ENCODE measurements around the gene NIPAL1.

DNA sequence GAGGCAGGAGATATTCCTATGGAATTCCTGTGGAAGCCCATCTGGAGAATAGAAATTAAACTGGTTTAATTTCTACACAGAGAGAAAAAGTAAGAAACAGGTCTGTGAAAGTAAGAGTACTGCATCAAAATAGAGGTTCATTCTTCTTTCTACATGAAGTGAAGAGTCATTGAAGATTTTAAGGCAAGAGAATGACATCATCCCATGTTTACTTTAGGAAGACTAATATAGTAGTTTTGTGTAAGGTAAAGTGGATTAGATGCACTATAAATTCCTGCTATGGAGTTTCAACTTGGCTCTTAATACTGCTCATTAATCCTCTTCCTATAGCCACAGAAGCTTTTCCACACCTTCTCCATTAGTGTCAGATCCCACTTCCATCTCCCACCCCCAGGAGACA, 47.7 kb upstream of the NIPAL1 start:
- no peak for TF ChIP-seq POLR2A (IDR thresholded peaks at IDR 0.05)
- TF ChIP-seq, protein P1, sequence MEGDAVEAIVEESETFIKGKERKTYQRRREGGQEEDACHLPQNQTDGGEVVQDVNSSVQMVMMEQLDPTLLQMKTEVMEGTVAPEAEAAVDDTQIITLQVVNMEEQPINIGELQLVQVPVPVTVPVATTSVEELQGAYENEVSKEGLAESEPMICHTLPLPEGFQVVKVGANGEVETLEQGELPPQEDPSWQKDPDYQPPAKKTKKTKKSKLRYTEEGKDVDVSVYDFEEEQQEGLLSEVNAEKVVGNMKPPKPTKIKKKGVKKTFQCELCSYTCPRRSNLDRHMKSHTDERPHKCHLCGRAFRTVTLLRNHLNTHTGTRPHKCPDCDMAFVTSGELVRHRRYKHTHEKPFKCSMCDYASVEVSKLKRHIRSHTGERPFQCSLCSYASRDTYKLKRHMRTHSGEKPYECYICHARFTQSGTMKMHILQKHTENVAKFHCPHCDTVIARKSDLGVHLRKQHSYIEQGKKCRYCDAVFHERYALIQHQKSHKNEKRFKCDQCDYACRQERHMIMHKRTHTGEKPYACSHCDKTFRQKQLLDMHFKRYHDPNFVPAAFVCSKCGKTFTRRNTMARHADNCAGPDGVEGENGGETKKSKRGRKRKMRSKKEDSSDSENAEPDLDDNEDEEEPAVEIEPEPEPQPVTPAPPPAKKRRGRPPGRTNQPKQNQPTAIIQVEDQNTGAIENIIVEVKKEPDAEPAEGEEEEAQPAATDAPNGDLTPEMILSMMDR (IDR thresholded peaks at IDR 0.05) = no peak
- no peak for TF ChIP-seq EP300 (IDR thresholded peaks at IDR 0.05)

Measured in tibial nerve (tissue), 4 donors.